ENCODE data around the gene CD79B. TPM values are rescaled to one million over a fixed set of nuclear protein-coding genes. Genes with fewer than 3 reads are reported as not detected.

The CD79B gene
- not detected in 2 replicates for total RNA-seq

DNA sequence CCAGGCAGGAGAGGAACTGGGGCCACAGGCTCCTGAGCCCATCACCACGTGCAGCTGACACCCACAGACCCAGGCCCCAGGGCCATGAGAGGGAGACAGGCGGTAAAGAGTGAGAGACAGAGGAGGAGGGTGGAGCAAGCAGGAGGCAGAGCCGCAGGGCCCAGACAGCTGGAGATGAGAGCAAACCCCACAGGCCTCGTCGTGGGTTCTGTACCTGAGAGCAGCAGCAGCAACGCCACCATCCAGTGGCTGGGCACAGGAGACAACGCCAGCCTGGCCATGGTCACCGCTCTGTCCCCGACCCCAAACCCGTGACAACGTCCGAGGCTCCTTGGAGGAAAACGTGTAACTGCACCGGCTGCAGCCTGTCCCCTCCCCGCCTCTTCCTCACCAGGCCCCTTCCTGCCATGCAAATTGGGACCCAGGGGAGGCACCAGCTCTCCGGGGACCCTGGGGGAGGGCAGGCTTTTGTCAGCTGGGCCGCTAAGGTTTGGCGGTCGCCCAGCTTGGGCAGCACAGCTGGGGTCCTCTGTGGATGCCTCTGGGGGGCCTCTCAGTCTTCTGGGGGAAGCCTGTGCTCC, at the start of gene CD79B:
CD79B (minus strand) TSS at position 351 of the 581 bp plus-strand sequence; CDS start at position 281, 70 bp downstream.

GRCh38 chr17:63972796-63973195, 40.7 kb upstream of the CD79B start, which contains the start of gene SCN4A:
SCN4A (minus strand) TSS chr17:63972918; CDS start chr17:63972841, 77 bp downstream.

GRCh38 chr17:63918789-63919305, 13.3 kb downstream of the CD79B start, which contains the start of gene GH1:
GH1 (minus strand) TSS chr17:63918839; CDS start chr17:63918776, 63 bp downstream.

GRCh38 chr17:63911041-63911635, 21.0 kb downstream of the CD79B start, which contains the start of gene CSHL1:
CSHL1 (minus strand) TSS chr17:63911258; CDS start chr17:63911196, 62 bp downstream.

GRCh38 chr17:63896524-63897354, 35.4 kb downstream of the CD79B start, which contains the start of gene CSH1:
CSH1 (minus strand) TSS chr17:63896574; CDS start chr17:63896511, 63 bp downstream.

DNA sequence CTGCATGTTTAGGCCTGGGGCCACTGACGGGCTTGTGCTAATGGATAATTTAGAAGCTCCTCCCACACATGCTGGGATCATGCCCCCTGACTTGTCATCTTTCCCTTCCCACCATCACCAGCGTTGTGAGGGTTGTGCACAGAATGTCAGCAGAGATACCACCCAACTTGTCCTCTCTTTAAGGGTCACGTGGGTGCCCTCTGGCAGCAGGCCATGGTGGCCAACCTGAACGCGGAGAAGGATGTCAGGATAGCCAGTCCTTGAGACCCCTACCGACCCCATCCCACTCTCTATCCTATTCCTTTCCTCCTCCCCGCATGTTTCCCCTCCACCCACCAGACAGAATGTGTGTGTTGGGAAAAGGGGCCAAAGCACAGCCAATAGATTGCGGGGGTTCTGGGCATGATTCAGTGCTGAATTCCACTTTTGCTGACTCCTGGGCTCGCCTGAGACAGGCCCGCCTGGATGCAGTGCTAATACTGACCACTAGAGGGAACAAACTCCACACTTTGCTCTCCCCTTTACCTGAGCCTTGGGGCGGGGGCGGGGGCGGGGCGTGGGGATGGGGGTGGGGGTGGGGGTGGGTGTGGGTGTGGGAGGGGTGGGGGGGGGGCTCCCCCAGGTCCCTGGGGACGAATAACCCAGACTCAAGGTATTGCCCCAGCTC, 50.1 kb downstream of the CD79B start, which contains the start of gene GH2:
GH2 (minus strand) TSS at position 10 of the 667 bp plus-strand sequence. CDS start 143 bp downstream, outside the sequence.

Other genes with a start within 250 kb of the CD79B start
- gene LIMD2, start 232.2 kb downstream of the CD79B start, total RNA-seq, result 24.4 and 31.3 TPM in 2 replicates
- gene STRADA, start 190.5 kb downstream of the CD79B start, total RNA-seq, result 18.8 and 22.6 TPM in 2 replicates
- 20.3 and 22.6 TPM in 2 replicates for gene CCDC47, start 158.7 kb downstream of the CD79B start, total RNA-seq
- gene DDX42, start 158.2 kb downstream of the CD79B start, total RNA-seq, result 27.9 and 31.2 TPM in 2 replicates
- 64.2 and 92.2 TPM in 2 replicates for gene PSMC5, start 104.9 kb downstream of the CD79B start, total RNA-seq
- 36.7 and 50.5 TPM in 2 replicates for gene FTSJ3, start 104.7 kb downstream of the CD79B start, total RNA-seq
- gene SMARCD2, start 89.6 kb downstream of the CD79B start, total RNA-seq, result 106 and 111 TPM in 2 replicates
- not detected in 2 replicates for gene CSH2, start 58.7 kb downstream of the CD79B start, total RNA-seq
- not detected in 2 replicates for gene GH2, start 50.4 kb downstream of the CD79B start, total RNA-seq
- not detected in 2 replicates for gene CSH1, start 35.8 kb downstream of the CD79B start, total RNA-seq
- gene CSHL1, start 21.1 kb downstream of the CD79B start, total RNA-seq, result not detected in 2 replicates
- gene GH1, start 13.5 kb downstream of the CD79B start, total RNA-seq, result not detected in 2 replicates
- under 0.01 and 0.59 TPM in 2 replicates for gene SCN4A, start 40.6 kb upstream of the CD79B start, total RNA-seq
- 0.30 TPM in 1 of 2 replicates, not detected in the other for gene PRR29, start 66.0 kb upstream of the CD79B start, total RNA-seq
- gene ICAM2, start 88.3 kb upstream of the CD79B start, total RNA-seq, result 1.3 and 1.8 TPM in 2 replicates
- 3.5 and 4.8 TPM in 2 replicates for gene ERN1, start 197.8 kb upstream of the CD79B start, total RNA-seq